T-cell (primary cell): Measurements from ENCODE around the gene CNOT4. TPM values are rescaled to one million over a fixed set of nuclear protein-coding genes. Genes with fewer than 3 reads are reported as not detected.
"Not testable (repeated sequence)": the region's sequence is repeated elsewhere in the genome, so short reads cannot be mapped to it uniquely, and the experiment has no call there.

ENCODE experiments used
- ATAC-seq, 4 experiments: fragments of 200-7000 bp in 3 of 4; fragments of 150-1000 bp in 1 of 4; cut with Tn5 transposase; replicated peaks in 1 of 4; 1 replicate in 3 of 4; 2 replicates in 1 of 4; pipeline ENCODE4 v1.10.0; 2021; ENCODE audit warnings: moderate library complexity in 3 of 4, mild to moderate bottlenecking in 2 of 4, moderate number of reproducible peaks in 1 of 4
- CTCF ChIA-PET, 2 donors: fragments of 300-600 bp; sonication (Branson Sonifier 250); formaldehyde crosslinking; loops; one replicate each; lab custom pipeline; 2022; ENCODE audit warnings: antibody characterized with exemption in 2 of 2; lab: Charles Lee
- POLR2A ChIA-PET, 2 donors: fragments of 300-600 bp; sonication (Branson Sonifier 250); formaldehyde crosslinking; loops; one replicate each; lab custom pipeline; 2022; ENCODE audit warnings: antibody characterized with exemption in 2 of 2; lab: Charles Lee
- DNase-seq, 35 experiments: peaks; one replicate each; pipeline versions ENCODE4 v3.0.0 to v3.0.0-alpha.2; 2013 to 2023
- H3K27ac ChIP-seq: one replicate; pipeline ENCODE4 v1.5.1; 2013; ENCODE audit warnings: low read length
- H3K27me3 ChIP-seq, 2 experiments: replicated peaks in 1 of 2; 1 replicate in 1 of 2; 2 replicates in 1 of 2; pipeline versions ENCODE4 v1.6.1 to v1.7.0; 2013; ENCODE audit warnings: low read length in 1 of 2, mixed read lengths in 1 of 2; ENCODE audit not compliant: control insufficient read depth in 2 of 2, insufficient read depth in 2 of 2; ENCODE audit errors: extremely low read depth in 1 of 2
- H3K36me3 ChIP-seq, 2 donors: 1 replicate in 1 of 2; 2 replicates in 1 of 2; pipeline versions ENCODE4 v1.6.1 to v1.7.0; 2013; ENCODE audit warnings: low read length in 1 of 2; ENCODE audit not compliant: control insufficient read depth in 2 of 2, insufficient read depth in 1 of 2; ENCODE audit errors: extremely low read depth in 1 of 2
- H3K4me1 ChIP-seq, 2 experiments: 1 replicate in 1 of 2; 2 replicates in 1 of 2; pipeline versions ENCODE4 v1.6.1 to v1.7.0; 2013; ENCODE audit warnings: low read length in 2 of 2, mixed read lengths in 1 of 2; ENCODE audit not compliant: insufficient read depth in 2 of 2, control insufficient read depth in 1 of 2; ENCODE audit errors: extremely low read depth in 1 of 2
- H3K4me3 ChIP-seq, 2 donors: 1 replicate in 1 of 2; 2 replicates in 1 of 2; pipeline versions ENCODE4 v1.5.1 to v1.7.0; 2013; ENCODE audit warnings: mild to moderate bottlenecking in 2 of 2, low read length in 1 of 2, moderate library complexity in 1 of 2; ENCODE audit not compliant: control insufficient read depth in 1 of 2; ENCODE audit errors: extremely low read depth in 1 of 2
- H3K9me3 ChIP-seq: 2 replicates; pipeline ENCODE4 v1.7.0; 2013
- H3K27ac Mint-ChIP-seq, 2 donors: one replicate each; pipeline ENCODE4 v1.8.0; 2020 to 2021; ENCODE audit warnings: mild to moderate bottlenecking in 2 of 2, mixed read lengths in 2 of 2
- H3K27me3 Mint-ChIP-seq, 2 donors: one replicate each; pipeline ENCODE4 v1.8.0; 2021 to 2022; ENCODE audit warnings: mixed read lengths in 2 of 2
- H3K36me3 Mint-ChIP-seq: one replicate; pipeline ENCODE4 v1.8.0; 2021; ENCODE audit warnings: mixed read lengths
- H3K4me1 Mint-ChIP-seq, 3 donors: one replicate each; pipeline ENCODE4 v1.8.0; 2020 to 2022; ENCODE audit warnings: mixed read lengths in 3 of 3, mild to moderate bottlenecking in 1 of 3
- H3K4me3 Mint-ChIP-seq, 3 donors: one replicate each; pipeline ENCODE4 v1.8.0; 2020 to 2022; ENCODE audit warnings: mild to moderate bottlenecking in 3 of 3, mixed read lengths in 3 of 3, moderate library complexity in 3 of 3
- H3K9me3 Mint-ChIP-seq, 3 donors: one replicate each; pipeline ENCODE4 v1.8.0; 2020 to 2022; ENCODE audit warnings: mixed read lengths in 3 of 3
- WGBS: methylation state at CpG from one replicate; pipeline ENCODE4 v1.1.5; 2013; ENCODE audit warnings: missing lambda C conversion rate; ENCODE audit not compliant: insufficient coverage; 5-methylcytosine and 5-hydroxymethylcytosine counted together
- total RNA-seq, 35 experiments: library from RNA in 6 of 35; stranded (reverse) in 6 of 35; fragments of 120-200 nt in 1 of 35; gene quantifications; one replicate each; pipeline versions ENCODE4 v1.2.1 to v1.2.4 and lab custom pipeline; 2013 to 2026

Gene CNOT4
- total RNA-seq, 5 donors from 2014 or later (not counting 1 experiment from before 2014, with no cell fraction given): 29.4 to 36.8 (median 33.7) TPM

DNA sequence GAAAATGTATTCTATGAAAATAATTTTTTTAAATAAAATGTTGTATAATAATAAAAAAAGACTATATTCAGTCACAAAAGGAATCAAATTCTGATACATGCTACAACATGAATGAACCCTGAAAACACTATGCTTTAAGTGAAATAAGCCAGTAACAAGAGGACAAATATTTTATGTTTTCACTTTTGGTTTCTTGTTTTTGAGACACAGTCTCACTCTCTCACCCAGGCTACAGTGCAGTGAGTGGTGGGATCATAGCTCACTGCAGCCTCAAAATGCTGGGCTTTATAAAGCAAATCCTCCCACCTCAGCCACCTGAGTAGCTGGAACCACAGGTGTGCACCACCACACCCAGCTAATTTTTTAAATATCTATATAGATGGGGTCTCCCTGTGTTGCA, 64.2 kb downstream of the CNOT4 start:
- Mint-ChIP-seq H3K27ac (no peak overlapping the region), H3K9me3 (no peaks in the 10 kb centered on the region)
- CTCF ChIA-PET: no interaction called here

DNA sequence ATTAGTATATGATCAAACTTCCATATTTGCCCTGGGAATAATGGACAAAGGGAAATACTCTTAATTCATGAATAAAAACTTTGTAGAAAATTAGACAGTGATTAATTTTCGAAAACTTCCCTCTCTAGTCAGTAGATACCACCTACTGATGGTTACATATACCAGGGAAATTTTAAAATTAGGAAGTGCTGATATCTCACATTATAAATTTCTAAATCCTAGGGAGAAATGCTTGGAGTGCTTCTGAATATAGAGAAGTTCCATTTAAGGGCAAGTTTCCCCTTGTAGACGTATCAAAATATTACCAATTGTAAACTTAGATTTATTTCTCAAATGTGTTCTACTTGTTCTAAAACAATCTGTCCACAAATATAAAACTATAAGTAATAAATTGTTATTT, 64.6 kb downstream of the CNOT4 start:
- ATAC-seq, H3K4me3 Mint-ChIP-seq, POLR2A ChIA-PET, H3K9me3 Mint-ChIP-seq, H3K4me3 ChIP-seq, DNase-seq, H3K9me3 ChIP-seq, CTCF ChIA-PET, H3K27me3 ChIP-seq, H3K27ac ChIP-seq, H3K27me3 Mint-ChIP-seq, H3K27ac Mint-ChIP-seq, H3K36me3 ChIP-seq: not testable (repeated sequence)
- Mint-ChIP-seq H3K36me3 (peaks cover 21% of the 10 kb centered on the region), H3K4me1 (peaks cover 37 to 53% (median 41%) of the 10 kb centered on the region in 3 donors)
- H3K4me1 ChIP-seq: peaks cover 0 to 18% of the 10 kb centered on the region in 2 experiments
- whole genome bisulfite sequencing: no CpG with 5 or more reads among the region's 2 CpGs

More for the DNA sequence above, 64.2 kb downstream of the CNOT4 start:
- H3K9me3 ChIP-seq: no peaks in the 10 kb centered on the region
- ATAC-seq (no peak), DNase-seq (no peak)
- POLR2A ChIA-PET: no interaction called here
- no peak overlapping the region for H3K27ac ChIP-seq
- Mint-ChIP-seq H3K4me3 (no peak overlapping the region), H3K36me3 (peaks cover 18% of the 10 kb centered on the region), H3K27me3 (no peaks in the 10 kb centered on the region), H3K4me1 (peaks cover 38 to 53% (median 43%) of the 10 kb centered on the region in 3 donors)
- H3K4me1 ChIP-seq: peaks cover 0 to 17% of the 10 kb centered on the region in 2 experiments
- no peaks in the 10 kb centered on the region for H3K27me3 ChIP-seq
- no peak overlapping the region for H3K4me3 ChIP-seq
- peaks cover 0 to 7% of the 10 kb centered on the region in 2 donors for H3K36me3 ChIP-seq

DNA sequence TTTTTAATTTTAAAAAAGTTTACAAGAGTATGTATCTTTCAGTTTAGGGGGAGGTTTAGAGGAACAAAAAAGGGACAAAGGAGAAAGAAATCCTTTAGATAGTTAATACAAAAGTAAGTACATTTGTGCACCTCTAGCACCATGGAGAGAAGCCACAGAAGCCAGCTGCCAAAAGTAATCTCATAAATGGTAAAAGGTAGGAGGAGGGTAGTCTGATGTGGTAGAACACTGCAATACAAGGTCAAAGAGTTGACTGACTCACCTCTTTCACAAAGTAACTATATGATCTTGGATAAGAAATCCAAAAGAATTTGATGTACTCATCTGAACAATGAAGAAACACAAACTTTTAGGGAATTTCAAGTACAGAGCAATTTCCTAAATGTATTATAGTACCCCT, 68.1 kb downstream of the CNOT4 start:
- H3K27ac ChIP-seq: no peak overlapping the region
- ATAC-seq (no peak), DNase-seq (no peak)
- H3K36me3 Mint-ChIP-seq: peaks cover 36% of the 10 kb centered on the region
- no peaks in the 10 kb centered on the region for H3K27me3 Mint-ChIP-seq
- no peaks in the 10 kb centered on the region for H3K9me3 Mint-ChIP-seq
- ChIA-PET CTCF (no interaction called here), POLR2A (no interaction called here)
- H3K27me3 ChIP-seq: no peaks in the 10 kb centered on the region
- peaks cover 24 to 30% (median 30%) of the 10 kb centered on the region in 3 donors for H3K4me1 Mint-ChIP-seq
- H3K27ac Mint-ChIP-seq: no peak overlapping the region
- peaks cover 0 to 6% of the 10 kb centered on the region in 2 experiments for H3K4me1 ChIP-seq
- H3K9me3 ChIP-seq: no peaks in the 10 kb centered on the region
- no peak overlapping the region for H3K4me3 ChIP-seq
- no peak overlapping the region for H3K4me3 Mint-ChIP-seq
- H3K36me3 ChIP-seq: peaks cover 10 to 14% of the 10 kb centered on the region in 2 donors

DNA sequence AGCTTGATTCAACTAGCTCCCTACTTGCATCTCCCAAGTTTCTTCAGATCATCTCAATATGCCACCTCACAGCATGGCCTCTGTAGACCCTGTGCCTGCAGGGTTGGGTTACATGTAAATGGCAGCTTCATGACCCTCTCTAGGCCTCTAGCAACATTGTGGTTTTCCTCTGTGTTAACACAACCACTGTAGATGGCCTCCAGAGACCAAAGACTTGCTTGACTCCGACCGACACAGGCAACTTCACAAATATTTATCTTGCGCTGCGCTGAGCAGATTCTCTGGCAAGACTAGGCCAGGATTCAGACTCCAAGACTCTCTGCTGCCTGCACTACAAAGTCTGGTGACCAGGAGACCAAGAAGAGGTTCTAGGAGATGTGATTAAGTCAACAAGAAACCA, 75.9 kb downstream of the CNOT4 start:
- Mint-ChIP-seq H3K4me3 (no peak overlapping the region), H3K36me3 (peaks cover 83% of the 10 kb centered on the region), H3K27me3 (no peaks in the 10 kb centered on the region), H3K27ac (no peak overlapping the region), H3K9me3 (peaks cover 6 to 13% (median 7%) of the 10 kb centered on the region in 3 donors), H3K4me1 (peaks cover 46 to 65% (median 46%) of the 10 kb centered on the region in 3 donors)
- ATAC-seq (no peak), DNase-seq (no peak)
- ChIA-PET CTCF (no interaction called here), POLR2A (no interaction called here)
- no CpG with 5 or more reads among the region's 4 CpGs for WGBS
- Histone ChIP-seq H3K4me1 (peaks cover 0 to 2% of the 10 kb centered on the region in 2 experiments), H3K27ac (no peak overlapping the region), H3K36me3 (peaks cover 10 to 26% of the 10 kb centered on the region in 2 donors), H3K27me3 (no peaks in the 10 kb centered on the region), H3K9me3 (peaks cover 2% of the 10 kb centered on the region), H3K4me3 (no peak overlapping the region)

DNA sequence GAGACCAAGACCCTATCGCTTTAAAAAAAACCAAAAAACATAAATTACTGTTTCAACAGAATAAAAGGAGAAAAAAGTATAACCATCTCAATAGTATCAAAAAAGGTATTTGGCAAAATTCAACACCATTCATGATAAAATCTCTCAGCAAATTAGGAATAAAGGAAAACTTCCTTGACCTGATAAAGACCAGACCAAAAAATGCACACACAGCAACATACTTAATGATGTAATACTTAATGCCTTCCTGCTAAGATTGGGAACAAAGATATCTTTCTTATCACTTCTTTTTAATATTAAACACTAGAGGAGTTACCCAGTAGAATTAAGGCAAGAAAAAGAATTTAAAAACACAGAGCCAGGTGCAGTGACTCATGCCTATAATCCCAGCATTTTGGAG, 79.3 kb downstream of the CNOT4 start:
- H3K36me3 Mint-ChIP-seq: peaks cover 67% of the 10 kb centered on the region
- H3K4me3 Mint-ChIP-seq: no peak overlapping the region
- ATAC-seq: no peak
- peaks cover 0 to 12% of the 10 kb centered on the region in 2 donors for H3K36me3 ChIP-seq
- no peak overlapping the region for H3K27ac ChIP-seq
- H3K27me3 Mint-ChIP-seq: no peaks in the 10 kb centered on the region
- no peak overlapping the region for H3K27ac Mint-ChIP-seq
- no peaks in the 10 kb centered on the region for H3K27me3 ChIP-seq
- H3K4me3 ChIP-seq: no peak overlapping the region
- peaks cover 2% of the 10 kb centered on the region for H3K9me3 ChIP-seq
- CTCF ChIA-PET: no interaction called here
- POLR2A ChIA-PET: no interaction called here
- H3K4me1 ChIP-seq: peaks cover 0 to 2% of the 10 kb centered on the region in 2 experiments
- no peak for DNase-seq
- WGBS: no CpG with 5 or more reads among the region's 1 CpG
- H3K9me3 Mint-ChIP-seq: peaks cover 6 to 10% (median 6%) of the 10 kb centered on the region in 3 donors
- peaks cover 64 to 73% (median 65%) of the 10 kb centered on the region in 3 donors for H3K4me1 Mint-ChIP-seq

DNA sequence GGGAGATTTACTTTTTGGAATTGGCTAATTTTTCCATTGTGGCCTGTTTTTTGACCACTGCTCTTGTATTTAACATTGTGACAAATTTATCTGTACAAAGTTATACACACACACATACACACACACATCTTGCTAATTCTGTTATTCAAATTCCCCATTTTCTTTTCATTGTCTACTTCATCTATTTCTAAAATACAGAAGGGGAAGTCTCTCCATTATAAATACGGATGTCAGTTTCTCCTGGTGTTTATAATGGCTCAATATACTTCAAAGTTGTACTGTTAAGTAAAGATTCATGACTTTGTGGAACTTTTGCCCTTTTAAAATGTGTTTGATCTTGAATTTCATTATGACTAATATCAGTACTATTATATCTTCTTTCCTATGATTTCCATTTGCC, 81.0 kb downstream of the CNOT4 start:
- H3K27ac Mint-ChIP-seq: no peak overlapping the region

DNA sequence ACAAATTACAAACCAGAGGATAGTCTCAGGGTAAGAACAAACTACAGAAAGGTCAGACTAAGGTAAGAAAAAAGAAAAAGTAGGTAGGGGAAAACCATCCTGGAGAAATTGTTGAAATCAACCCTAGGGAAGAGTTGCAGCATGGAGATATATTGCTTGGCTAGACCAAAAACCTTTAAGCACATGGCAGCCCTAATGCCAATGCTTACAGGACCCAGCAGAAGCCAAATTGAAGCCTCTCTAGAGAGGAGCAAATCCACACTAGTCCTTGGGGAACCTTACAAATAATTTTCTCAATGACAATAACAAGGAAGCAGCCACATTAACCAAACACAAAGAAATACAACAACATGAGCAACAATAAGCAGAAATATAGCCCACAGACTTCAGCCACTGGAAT, 81.9 kb downstream of the CNOT4 start:
- Histone ChIP-seq H3K4me3 (no peak overlapping the region), H3K27me3 (no peaks in the 10 kb centered on the region), H3K9me3 (no peaks in the 10 kb centered on the region), H3K36me3 (no peaks in the 10 kb centered on the region), H3K27ac (no peak overlapping the region), H3K4me1 (peaks cover 0 to 2% of the 10 kb centered on the region in 2 experiments)
- CTCF ChIA-PET: no interaction called here
- Mint-ChIP-seq H3K27me3 (no peaks in the 10 kb centered on the region), H3K4me3 (no peak overlapping the region), H3K4me1 (peaks cover 68 to 71% (median 68%) of the 10 kb centered on the region in 3 donors), H3K9me3 (no peaks in the 10 kb centered on the region), H3K36me3 (peaks cover 46% of the 10 kb centered on the region), H3K27ac (no peak overlapping the region)
- DNase-seq: no peak
- no peak for ATAC-seq
- POLR2A ChIA-PET: no interaction called here

More for the DNA sequence above, 81.0 kb downstream of the CNOT4 start:
- Mint-ChIP-seq H3K9me3 (no peaks in the 10 kb centered on the region), H3K36me3 (peaks cover 51% of the 10 kb centered on the region), H3K4me3 (no peak overlapping the region), H3K27me3 (no peaks in the 10 kb centered on the region), H3K4me1 (peaks cover 64 to 67% (median 66%) of the 10 kb centered on the region in 3 donors)
- H3K9me3 ChIP-seq: no peaks in the 10 kb centered on the region
- no peak overlapping the region for H3K4me3 ChIP-seq
- H3K4me1 ChIP-seq: peaks cover 0 to 2% of the 10 kb centered on the region in 2 experiments
- peaks cover 0 to 2% of the 10 kb centered on the region in 2 donors for H3K36me3 ChIP-seq
- ChIA-PET POLR2A (no interaction called here), CTCF (no interaction called here)
- ATAC-seq: no peak
- DNase-seq: no peak
- no peaks in the 10 kb centered on the region for H3K27me3 ChIP-seq
- no CpG with 5 or more reads among the region's 1 CpG for WGBS
- no peak overlapping the region for H3K27ac ChIP-seq
